GM12878 (cell line): ENCODE results near the gene WDR11. TPM values are rescaled to one million over a fixed set of nuclear protein-coding genes. Genes with fewer than 3 reads are reported as not detected.
A peak's percentile ranks its signal among the peaks of the same experiment; 100 is the strongest.

Source experiments
- BHLHE40 ChIP-seq, 2 experiments: fragments of 450-650 bp in 1 of 2; IDR thresholded peaks; 2 replicates each; pipeline ENCODE4 v1.6.1; 2011 to 2017; ENCODE audit warnings: low read depth in 2 of 2, borderline replicate concordance in 1 of 2, improper control_type of control experiment in 1 of 2, low read length in 1 of 2, mild to moderate bottlenecking in 1 of 2
- CEBPZ ChIP-seq: fragments of 150-350 bp; IDR thresholded peaks from 2 replicates; pipeline ENCODE4 v1.6.1; 2016; ENCODE audit warnings: low read depth, low read length
- GABPA ChIP-seq: IDR thresholded peaks from 2 replicates; pipeline ENCODE4 v1.6.1; 2014; ENCODE audit warnings: antibody characterized with exemption, low read depth, mild to moderate bottlenecking, inconsistent platforms
- GATAD2B ChIP-seq: fragments of 450-650 bp; conservative IDR thresholded peaks from 2 replicates; pipeline ENCODE4 v1.6.1; 2017; ENCODE audit warnings: low read depth, mild to moderate bottlenecking, moderate library complexity
- IKZF2 ChIP-seq, 2 experiments: fragments of 450-650 bp; IDR thresholded peaks; 2 replicates each; pipeline ENCODE4 v1.6.1; 2017; ENCODE audit warnings: mild to moderate bottlenecking in 2 of 2, moderate library complexity in 2 of 2
- JUND ChIP-seq: IDR thresholded peaks from 2 replicates; pipeline ENCODE4 v1.6.1; 2012; ENCODE audit warnings: low read depth, mild to moderate bottlenecking, low read length, improper control_type of control experiment, moderate library complexity
- MLLT1 ChIP-seq: fragments of 450-650 bp; IDR thresholded peaks from 2 replicates; pipeline ENCODE4 v1.6.1; 2016; ENCODE audit warnings: mild to moderate bottlenecking
- PBX3 ChIP-seq: IDR thresholded peaks from 2 replicates; pipeline ENCODE4 v1.6.1; 2011; ENCODE audit warnings: mild to moderate bottlenecking, low read depth, low read length, moderate library complexity; ENCODE audit not compliant: insufficient replicate concordance
- SPI1 ChIP-seq: IDR thresholded peaks from 2 replicates; pipeline ENCODE4 v1.6.1; 2011; ENCODE audit warnings: low read depth, mild to moderate bottlenecking, low read length, moderate library complexity, borderline replicate concordance; ENCODE audit not compliant: insufficient read depth
- YY1 ChIP-seq: IDR thresholded peaks from 2 replicates; pipeline ENCODE4 v1.6.1; 2011; ENCODE audit warnings: low read depth, mild to moderate bottlenecking, low read length
- ZBTB40 ChIP-seq: fragments of 450-650 bp; IDR thresholded peaks from 2 replicates; pipeline ENCODE4 v1.6.1; 2016; ENCODE audit warnings: mild to moderate bottlenecking, moderate library complexity, borderline replicate concordance
- polyA plus RNA-seq, 11 experiments: library from polyadenylated mRNA; depleted of rRNA in 4 of 11; unstranded in 6 of 11; stranded (reverse) in 5 of 11; fragments of >200 nt; fragmentation: Nextera tagmentation in 4 of 11; fragmentation: Illumina TruSeq in 1 of 11; extraction: Ambion mirVana in 4 of 11; extraction: Trizol in 1 of 11; gene quantifications; 1 replicate in 1 of 11; 2 replicates in 10 of 11; pipeline versions ENCODE4 v1.2.1 to v1.2.3, GENCODE V29; 2011 to 2016; ENCODE audit warnings: inconsistent platforms in 2 of 11, missing spikeins in 2 of 11, low read depth in 1 of 11
- total RNA-seq, 4 experiments: library from RNA; depleted of rRNA in 3 of 4; stranded (reverse); fragments of >200 nt in 3 of 4; fragmentation: Illumina TruSeq in 1 of 4; extraction: Trizol in 1 of 4; gene quantifications; 2 replicates each; pipeline versions ENCODE4 v1.2.1 to v1.2.3, GENCODE V29; 2013 to 2021

The WDR11 gene
- total and polyA plus RNA-seq, 10 of the 15 experiments (the other 5 are each of a cell fraction or from before 2014, with no cell fraction given) = 21.3 to 132 (median 42.6) TPM

GRCh38 chr10:120827251-120827875, 23.8 kb upstream of the WDR11 start (continued):
- TF ChIP-seq ZBTB40 (no peak), JUND (no peak), MLLT1 (no peak), CEBPZ (no peak), IKZF2 (IDR thresholded peaks at IDR 0.05) (peak; percentile 32 to 59; a peak in 1 of 4 replicates), BHLHE40 (IDR thresholded peaks at IDR 0.05; ENCODE audit: borderline replicate concordance in 1 of 2, low read depth in 2 of 2, low read length in 1 of 2) (peak; percentile 81 to 85; a peak in 3 of 4 replicates), GATAD2B (no peak), SPI1 (peak; percentile 85), YY1 (no peak), PBX3 (no peak), GABPA (no peak)
